Esophagus muscularis mucosa (tissue), 3 donors: ENCODE measurements around the gene HSPA12B.

Experiments used
- POLR2A ChIP-seq: fragments of 450-650 bp; IDR thresholded peaks from one replicate; pipeline ENCODE4 v1.6.1; 2017; ENCODE audit warnings: antibody characterized with exemption, moderate library complexity, mild to moderate bottlenecking, low read depth
- TF ChIP-seq, protein P1 (sequence below), 3 experiments: fragments of 200-600 bp in 2 of 3; fragments of 450-650 bp in 1 of 3; sonication (generic) in 2 of 3; IDR thresholded peaks; one replicate each; pipeline ENCODE4 v1.5.1; 2017 to 2019; ENCODE audit warnings: antibody characterized with exemption in 3 of 3, mild to moderate bottlenecking in 2 of 3, moderate library complexity in 1 of 3

DNA sequence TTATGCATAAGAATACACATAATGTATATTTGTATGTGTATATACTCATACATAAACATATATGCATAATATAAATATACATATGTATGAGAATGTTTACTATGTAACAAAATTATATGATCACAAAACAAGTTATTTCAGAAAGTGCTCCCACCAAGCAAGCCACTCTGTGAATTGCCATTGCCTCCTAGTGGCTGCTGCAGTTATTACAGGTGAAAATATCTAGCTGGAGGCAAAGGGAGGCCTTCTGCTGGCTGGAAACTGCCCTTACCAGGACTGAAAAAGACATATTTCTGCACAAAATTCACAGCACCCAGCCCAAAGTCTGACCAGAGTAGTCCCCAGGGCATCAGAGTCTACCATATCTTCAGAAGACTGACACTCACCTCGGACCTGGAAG lies 36.3 kb upstream of the HSPA12B start:
- TF ChIP-seq, protein P1, sequence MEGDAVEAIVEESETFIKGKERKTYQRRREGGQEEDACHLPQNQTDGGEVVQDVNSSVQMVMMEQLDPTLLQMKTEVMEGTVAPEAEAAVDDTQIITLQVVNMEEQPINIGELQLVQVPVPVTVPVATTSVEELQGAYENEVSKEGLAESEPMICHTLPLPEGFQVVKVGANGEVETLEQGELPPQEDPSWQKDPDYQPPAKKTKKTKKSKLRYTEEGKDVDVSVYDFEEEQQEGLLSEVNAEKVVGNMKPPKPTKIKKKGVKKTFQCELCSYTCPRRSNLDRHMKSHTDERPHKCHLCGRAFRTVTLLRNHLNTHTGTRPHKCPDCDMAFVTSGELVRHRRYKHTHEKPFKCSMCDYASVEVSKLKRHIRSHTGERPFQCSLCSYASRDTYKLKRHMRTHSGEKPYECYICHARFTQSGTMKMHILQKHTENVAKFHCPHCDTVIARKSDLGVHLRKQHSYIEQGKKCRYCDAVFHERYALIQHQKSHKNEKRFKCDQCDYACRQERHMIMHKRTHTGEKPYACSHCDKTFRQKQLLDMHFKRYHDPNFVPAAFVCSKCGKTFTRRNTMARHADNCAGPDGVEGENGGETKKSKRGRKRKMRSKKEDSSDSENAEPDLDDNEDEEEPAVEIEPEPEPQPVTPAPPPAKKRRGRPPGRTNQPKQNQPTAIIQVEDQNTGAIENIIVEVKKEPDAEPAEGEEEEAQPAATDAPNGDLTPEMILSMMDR (IDR thresholded peaks at IDR 0.05) = peak in 2 of 3 experiments; percentile 15 to 26
- TF ChIP-seq POLR2A = no peak
